ENCODE results near the gene PANK4.

PANK4 gene

DNA sequence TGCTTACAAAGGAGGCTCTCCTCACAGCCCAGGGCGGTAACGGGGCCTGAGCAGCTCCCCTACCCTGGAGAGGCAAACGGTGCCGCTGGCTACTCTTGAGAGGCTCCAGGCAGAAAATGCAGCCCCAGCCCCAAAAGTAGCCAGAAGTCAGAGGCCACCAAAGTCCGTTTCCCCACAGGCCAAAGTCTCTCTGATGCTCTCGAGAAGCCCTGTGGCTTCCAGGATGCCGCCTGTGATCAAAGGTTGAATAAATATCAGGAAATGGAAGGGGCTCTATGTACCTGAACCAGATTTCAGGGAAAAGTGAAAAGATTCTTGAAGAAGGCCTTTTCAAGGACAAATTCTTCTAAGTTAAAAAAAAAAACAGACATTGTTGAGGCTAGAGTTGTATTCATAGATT, 4.2 kb downstream of the PANK4 start:
- no peaks in the 10 kb centered on the region for H3K9me3 ChIP-seq (ENCODE audit: control insufficient read depth, insufficient read depth, low read length)
- peaks cover 6% of the 10 kb centered on the region for H3K27me3 ChIP-seq (ENCODE audit: control insufficient read depth, low read length)
- peaks cover 23% of the 10 kb centered on the region for H3K4me1 ChIP-seq (ENCODE audit: control insufficient read depth, low read length)
- H3K4me3 ChIP-seq (ENCODE audit: low read length) = no peak overlapping the region
- H3K36me3 ChIP-seq (ENCODE audit: control insufficient read depth, low read length) = peaks cover 53% of the 10 kb centered on the region
- peaks cover 48% of the 10 kb centered on the region for H3K79me2 ChIP-seq (ENCODE audit: control insufficient read depth, low read length)
- peaks cover 24% of the 10 kb centered on the region for H4K20me1 ChIP-seq (ENCODE audit: control insufficient read depth, insufficient read depth, low read depth, low read length)
- H3K9me2 ChIP-seq (replicated peaks; ENCODE audit: control insufficient read depth, low read length) = no peaks in the 10 kb centered on the region
- no peak overlapping the region for H3K4me2 ChIP-seq (ENCODE audit: low read length)
- no peak for TF ChIP-seq EZH2phosphoT487 (IDR thresholded peaks at IDR 0.05; ENCODE audit: borderline replicate concordance, low read length)
- TF ChIP-seq, protein P1, sequence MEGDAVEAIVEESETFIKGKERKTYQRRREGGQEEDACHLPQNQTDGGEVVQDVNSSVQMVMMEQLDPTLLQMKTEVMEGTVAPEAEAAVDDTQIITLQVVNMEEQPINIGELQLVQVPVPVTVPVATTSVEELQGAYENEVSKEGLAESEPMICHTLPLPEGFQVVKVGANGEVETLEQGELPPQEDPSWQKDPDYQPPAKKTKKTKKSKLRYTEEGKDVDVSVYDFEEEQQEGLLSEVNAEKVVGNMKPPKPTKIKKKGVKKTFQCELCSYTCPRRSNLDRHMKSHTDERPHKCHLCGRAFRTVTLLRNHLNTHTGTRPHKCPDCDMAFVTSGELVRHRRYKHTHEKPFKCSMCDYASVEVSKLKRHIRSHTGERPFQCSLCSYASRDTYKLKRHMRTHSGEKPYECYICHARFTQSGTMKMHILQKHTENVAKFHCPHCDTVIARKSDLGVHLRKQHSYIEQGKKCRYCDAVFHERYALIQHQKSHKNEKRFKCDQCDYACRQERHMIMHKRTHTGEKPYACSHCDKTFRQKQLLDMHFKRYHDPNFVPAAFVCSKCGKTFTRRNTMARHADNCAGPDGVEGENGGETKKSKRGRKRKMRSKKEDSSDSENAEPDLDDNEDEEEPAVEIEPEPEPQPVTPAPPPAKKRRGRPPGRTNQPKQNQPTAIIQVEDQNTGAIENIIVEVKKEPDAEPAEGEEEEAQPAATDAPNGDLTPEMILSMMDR (IDR thresholded peaks at IDR 0.05; ENCODE audit: low read depth, low read length, poor library complexity, severe bottlenecking) = no peak
- no peaks in the 10 kb centered on the region for H3F3A ChIP-seq (ENCODE audit: control insufficient read depth, insufficient read depth)
- no peak overlapping the region for H3K27ac ChIP-seq (ENCODE audit: low read depth, low read length)

DNA sequence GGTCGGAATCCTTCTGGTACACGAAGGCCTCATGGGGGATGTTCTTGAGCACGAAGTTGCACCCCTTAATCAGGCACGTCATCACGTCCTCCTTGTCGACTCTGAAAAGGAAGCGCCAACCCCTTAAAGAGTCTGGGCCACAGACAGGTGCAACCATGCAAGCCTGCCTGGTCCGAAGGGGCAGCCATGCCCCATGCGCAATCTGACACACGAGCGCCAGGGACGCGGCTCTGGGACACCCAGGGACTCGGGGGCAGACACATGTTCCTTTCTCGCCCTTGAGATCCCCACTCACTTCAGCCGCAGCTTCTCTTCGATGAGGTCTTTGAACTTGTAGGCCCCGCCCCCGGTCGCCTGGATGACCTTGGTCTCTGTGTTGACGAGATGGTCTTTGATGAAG, 5.6 kb downstream of the PANK4 start:
- Histone ChIP-seq H3K27ac (ENCODE audit: low read depth, low read length) (no peak overlapping the region), H3K9me2 (replicated peaks; ENCODE audit: control insufficient read depth, low read length) (no peaks in the 10 kb centered on the region), H3K36me3 (ENCODE audit: control insufficient read depth, low read length) (peaks cover 66% of the 10 kb centered on the region), H3K27me3 (ENCODE audit: control insufficient read depth, low read length) (no peaks in the 10 kb centered on the region), H4K20me1 (ENCODE audit: control insufficient read depth, insufficient read depth, low read depth, low read length) (peaks cover 24% of the 10 kb centered on the region), H3F3A (ENCODE audit: control insufficient read depth, insufficient read depth) (no peaks in the 10 kb centered on the region), H3K4me1 (ENCODE audit: control insufficient read depth, low read length) (peaks cover 17% of the 10 kb centered on the region), H3K4me3 (ENCODE audit: low read length) (no peak overlapping the region), H3K9me3 (ENCODE audit: control insufficient read depth, insufficient read depth, low read length) (no peaks in the 10 kb centered on the region), H3K4me2 (ENCODE audit: low read length) (no peak overlapping the region), H3K79me2 (ENCODE audit: control insufficient read depth, low read length) (peaks cover 46% of the 10 kb centered on the region)
- TF ChIP-seq, protein P1 (IDR thresholded peaks at IDR 0.05; ENCODE audit: low read depth, low read length, poor library complexity, severe bottlenecking) = no peak
- no peak for TF ChIP-seq EZH2phosphoT487 (IDR thresholded peaks at IDR 0.05; ENCODE audit: borderline replicate concordance, low read length)

DNA sequence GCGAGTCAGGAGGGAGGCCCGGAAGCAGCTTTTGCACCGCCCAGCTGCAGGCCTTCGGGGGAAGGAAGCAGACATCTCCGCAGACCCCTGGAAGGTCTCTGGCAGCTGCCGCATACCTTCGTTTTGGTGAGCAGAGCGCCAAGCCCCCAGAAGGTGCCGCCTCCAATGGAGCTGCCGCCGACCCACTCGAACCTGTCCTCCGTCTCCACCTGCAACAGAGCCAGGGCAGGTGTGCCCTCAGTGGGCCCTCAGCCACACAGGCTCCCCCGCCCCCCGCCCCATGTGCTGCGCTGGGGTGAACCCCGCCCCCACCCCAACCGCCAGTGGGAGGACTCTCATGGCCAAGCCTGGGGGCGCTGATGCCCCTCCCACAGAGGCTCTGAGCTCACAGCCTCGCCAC, 6.2 kb downstream of the PANK4 start:
- peaks cover 21% of the 10 kb centered on the region for H4K20me1 ChIP-seq (ENCODE audit: control insufficient read depth, insufficient read depth, low read depth, low read length)
- H3K36me3 ChIP-seq (ENCODE audit: control insufficient read depth, low read length) = peaks cover 68% of the 10 kb centered on the region
- no peaks in the 10 kb centered on the region for H3F3A ChIP-seq (ENCODE audit: control insufficient read depth, insufficient read depth)
- H3K27me3 ChIP-seq (ENCODE audit: control insufficient read depth, low read length) = no peaks in the 10 kb centered on the region
- no peaks in the 10 kb centered on the region for H3K9me3 ChIP-seq (ENCODE audit: control insufficient read depth, insufficient read depth, low read length)
- H3K9me2 ChIP-seq (replicated peaks; ENCODE audit: control insufficient read depth, low read length) = no peaks in the 10 kb centered on the region
- no peak overlapping the region for H3K4me3 ChIP-seq (ENCODE audit: low read length)
- no peak overlapping the region for H3K4me2 ChIP-seq (ENCODE audit: low read length)
- no peak overlapping the region for H3K27ac ChIP-seq (ENCODE audit: low read depth, low read length)
- peaks cover 40% of the 10 kb centered on the region for H3K79me2 ChIP-seq (ENCODE audit: control insufficient read depth, low read length)
- TF ChIP-seq EZH2phosphoT487 (IDR thresholded peaks at IDR 0.05; ENCODE audit: borderline replicate concordance, low read length) = no peak
- TF ChIP-seq, protein P1 (IDR thresholded peaks at IDR 0.05; ENCODE audit: low read depth, low read length, poor library complexity, severe bottlenecking) = no peak
- peaks cover 16% of the 10 kb centered on the region for H3K4me1 ChIP-seq (ENCODE audit: control insufficient read depth, low read length)

Measured in DOHH2 (cell line).